Panc1 (cell line): ENCODE results near the gene SCLY. TPM values are rescaled to one million over a fixed set of nuclear protein-coding genes. Genes with fewer than 3 reads are reported as not detected.

Experiments used
- ATAC-seq: fragments of 200-7000 bp; cut with Tn5 transposase; 2 replicates; pipeline ENCODE4 v1.9.1; 2020; ENCODE audit warnings: mild to moderate bottlenecking, moderate library complexity
- BruUV-seq: library from RNA; stranded (reverse); fragments of 400-500 nt; replicated peaks from 2 replicates; lab custom pipeline; 2021; lab: Mats Ljungman, UMichigan
- CTCF ChIA-PET: fragments of 300-600 bp; sonication (Branson Sonifier 250); formaldehyde crosslinking; loops from one replicate; lab custom pipeline; 2022; ENCODE audit warnings: antibody characterized with exemption; lab: Charles Lee
- POLR2A ChIA-PET: fragments of 300-600 bp; sonication (Branson Sonifier 250); formaldehyde crosslinking; loops from one replicate; lab custom pipeline; 2022; ENCODE audit warnings: antibody characterized with exemption; lab: Charles Lee
- DNase-seq: peaks from one replicate; pipeline ENCODE4 v3.0.0-alpha.2; 2010; ENCODE audit warnings: low read depth, low spot score
- H3K27ac ChIP-seq: 2 replicates; pipeline ENCODE4 v1.5.1; 2011; ENCODE audit warnings: mild to moderate bottlenecking, low read length, inconsistent platforms
- H3K27me3 ChIP-seq: fragments of 200-500 bp; sonication (Bioruptor generic); 2 replicates; pipeline ENCODE4 v1.6.0; 2014; ENCODE audit warnings: low read length, inconsistent platforms; ENCODE audit not compliant: control insufficient read depth, insufficient read depth
- H3K36me3 ChIP-seq: fragments of 200-500 bp; sonication (Bioruptor generic); 2 replicates; pipeline ENCODE4 v1.5.1; 2014; ENCODE audit warnings: inconsistent platforms, mild to moderate bottlenecking, low read length, moderate library complexity; ENCODE audit not compliant: control insufficient read depth, insufficient read depth
- H3K4me1 ChIP-seq: 2 replicates; pipeline ENCODE4 v1.5.1; 2011; ENCODE audit warnings: inconsistent platforms, mild to moderate bottlenecking, low read length, moderate library complexity; ENCODE audit not compliant: control insufficient read depth, insufficient read depth
- H3K4me3 ChIP-seq, 2 experiments: 2 replicates each; pipeline ENCODE4 v1.5.1; 2011 to 2012; ENCODE audit warnings: low read depth in 2 of 2, low read length in 2 of 2, mild to moderate bottlenecking in 2 of 2, inconsistent platforms in 1 of 2, moderate library complexity in 1 of 2
- H3K9me3 ChIP-seq: fragments of 200-500 bp; sonication (Bioruptor generic); 2 replicates; pipeline ENCODE4 v1.5.1; 2014; ENCODE audit warnings: low read depth, mild to moderate bottlenecking, inconsistent platforms, low read length, moderate library complexity; ENCODE audit not compliant: control insufficient read depth, insufficient read depth
- POLR2AphosphoS5 ChIP-seq: IDR thresholded peaks from 2 replicates; pipeline ENCODE4 v1.6.1; 2012; ENCODE audit warnings: mild to moderate bottlenecking, low read depth, low read length, moderate library complexity
- SIN3A ChIP-seq: IDR thresholded peaks from 2 replicates; pipeline ENCODE4 v1.6.1; 2012; ENCODE audit warnings: low read depth, mild to moderate bottlenecking, low read length, moderate library complexity, borderline replicate concordance; ENCODE audit not compliant: insufficient read depth
- in situ Hi-C: cut with HindIII; loops from 2 replicates; pipeline ENCODE4 v1.10.0; 2016; ENCODE audit warnings: low sequenced_read_pairs, low pct_unique_long_range_greater_than_20kb
- intact Hi-C: fragments of 100-400 bp; cut with micrococcal nuclease; formaldehyde crosslinking; loops from one replicate; pipeline ENCODE4 v1.10.0; 2022; ENCODE audit not compliant: unreplicated experiment
- total RNA-seq: library from RNA; stranded (reverse); gene quantifications from one replicate; pipeline ENCODE4 v1.2.1, GENCODE V29; 2021; ENCODE audit not compliant: unreplicated experiment
- TF ChIP-seq, protein P1 (sequence below), 2 experiments: IDR thresholded peaks; 2 replicates each; pipeline ENCODE4 v1.6.1; 2011 to 2012; ENCODE audit warnings: low read depth in 2 of 2, control low read depth in 1 of 2, low read length in 1 of 2, mild to moderate bottlenecking in 1 of 2, moderate library complexity in 1 of 2; ENCODE audit not compliant: insufficient read depth in 1 of 2
- TF ChIP-seq, protein P2 (sequence below): fragments of 450-650 bp; IDR thresholded peaks from 2 replicates; pipeline ENCODE4 v1.5.1; 2017; ENCODE audit warnings: mild to moderate bottlenecking

SCLY gene
- total RNA-seq, 1 experiment from 2014 or later = 31.4 TPM

DNA sequence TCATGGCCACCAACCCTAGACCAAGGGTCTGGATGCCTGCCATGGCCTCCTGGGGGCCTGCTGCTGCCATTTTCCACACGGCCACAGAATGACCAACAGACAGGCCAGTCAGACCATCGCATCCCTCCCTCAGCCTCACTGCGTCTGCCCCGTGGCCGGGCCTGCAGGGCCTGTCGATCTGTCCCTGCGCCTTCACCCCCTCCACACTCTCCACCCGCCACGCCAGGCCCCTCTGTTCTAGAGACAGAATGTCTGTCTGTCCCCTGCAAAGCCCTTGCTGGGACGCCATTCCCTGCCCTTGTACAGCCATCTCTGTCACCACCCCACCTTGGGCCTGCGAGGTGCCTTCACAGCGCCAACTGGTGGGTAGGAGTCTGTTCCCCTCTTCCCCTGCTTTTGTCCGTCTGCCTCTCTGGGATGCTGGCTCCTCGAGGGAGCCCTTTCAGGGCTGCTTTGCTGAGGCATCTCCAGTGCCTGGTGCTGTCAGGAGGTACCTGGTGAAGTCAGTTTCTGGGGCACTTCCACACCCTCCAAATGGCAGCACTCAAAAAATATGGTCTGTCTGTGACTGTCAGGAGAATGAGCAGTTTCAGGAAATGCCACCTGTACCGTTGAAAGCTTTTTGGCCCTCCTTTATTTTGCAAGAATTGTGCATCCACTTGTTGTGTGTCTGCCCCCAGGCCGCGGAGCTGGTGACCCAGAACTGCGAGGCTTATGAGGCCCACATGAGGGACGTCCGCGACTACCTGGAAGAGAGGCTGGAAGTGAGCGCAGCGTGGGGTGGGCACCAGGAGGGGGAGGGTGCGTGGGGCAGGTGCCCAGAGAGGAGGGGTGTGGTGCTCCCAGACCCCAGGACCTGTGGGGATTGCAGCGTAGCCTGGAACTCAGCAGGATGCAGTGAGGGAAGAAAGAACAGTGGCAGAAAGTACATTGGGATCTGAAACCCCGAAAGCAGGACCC is 32.7 kb downstream of the SCLY start:
- POLR2A ChIA-PET = no interaction called here

DNA sequence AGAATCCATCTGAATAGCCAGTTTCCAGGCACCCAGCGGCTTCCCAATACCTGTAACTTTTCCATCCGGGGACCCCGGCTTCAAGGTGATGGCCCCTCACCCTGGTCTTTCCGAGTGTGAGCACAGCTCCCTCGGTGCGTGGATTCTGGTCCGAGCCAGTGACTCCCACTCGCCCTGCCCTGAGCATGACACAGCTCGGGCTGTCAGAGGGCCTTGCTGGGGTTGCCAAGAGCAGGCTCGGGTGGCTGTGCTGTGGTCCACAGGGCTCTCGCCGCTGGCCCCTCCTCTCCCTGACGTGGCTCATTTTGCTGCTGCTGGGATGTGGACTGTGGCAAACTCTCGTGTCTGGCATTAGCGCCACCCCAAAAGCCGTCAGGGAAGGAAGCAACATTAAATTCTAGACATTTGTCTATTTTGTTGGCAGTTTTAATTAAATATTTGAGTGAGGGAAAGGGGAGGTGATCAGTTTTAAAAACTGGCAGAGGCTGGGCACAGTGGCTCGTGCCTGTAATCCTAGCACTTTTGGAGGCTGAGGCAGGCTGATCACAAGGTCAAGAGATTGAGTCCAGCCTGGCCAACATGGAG is 33.7 kb downstream of the SCLY start:
- H3K4me3 ChIP-seq = no peak overlapping the region
- no peaks in the 10 kb centered on the region for H3K36me3 ChIP-seq
- intact Hi-C loops (no loop called here), in situ Hi-C loops (no loop called here)
- no peaks in the 10 kb centered on the region for H3K9me3 ChIP-seq
- CTCF ChIA-PET = no interaction called here
- no peak for DNase-seq
- no peaks in the 10 kb centered on the region for H3K27me3 ChIP-seq
- BruUV-seq = no TSS peak
- H3K4me1 ChIP-seq = peaks cover 7% of the 10 kb centered on the region; the same call in 1 of the 2 replicates
- POLR2A ChIA-PET = interaction anchor here (0.6 kb wide), 1 partner anchor 105 kb away, joined by 10 read pairs; no protein-coding TSS in a partner anchor
- no peak overlapping the region for H3K27ac ChIP-seq
- no peak for TF ChIP-seq SIN3A
- TF ChIP-seq, protein P1, sequence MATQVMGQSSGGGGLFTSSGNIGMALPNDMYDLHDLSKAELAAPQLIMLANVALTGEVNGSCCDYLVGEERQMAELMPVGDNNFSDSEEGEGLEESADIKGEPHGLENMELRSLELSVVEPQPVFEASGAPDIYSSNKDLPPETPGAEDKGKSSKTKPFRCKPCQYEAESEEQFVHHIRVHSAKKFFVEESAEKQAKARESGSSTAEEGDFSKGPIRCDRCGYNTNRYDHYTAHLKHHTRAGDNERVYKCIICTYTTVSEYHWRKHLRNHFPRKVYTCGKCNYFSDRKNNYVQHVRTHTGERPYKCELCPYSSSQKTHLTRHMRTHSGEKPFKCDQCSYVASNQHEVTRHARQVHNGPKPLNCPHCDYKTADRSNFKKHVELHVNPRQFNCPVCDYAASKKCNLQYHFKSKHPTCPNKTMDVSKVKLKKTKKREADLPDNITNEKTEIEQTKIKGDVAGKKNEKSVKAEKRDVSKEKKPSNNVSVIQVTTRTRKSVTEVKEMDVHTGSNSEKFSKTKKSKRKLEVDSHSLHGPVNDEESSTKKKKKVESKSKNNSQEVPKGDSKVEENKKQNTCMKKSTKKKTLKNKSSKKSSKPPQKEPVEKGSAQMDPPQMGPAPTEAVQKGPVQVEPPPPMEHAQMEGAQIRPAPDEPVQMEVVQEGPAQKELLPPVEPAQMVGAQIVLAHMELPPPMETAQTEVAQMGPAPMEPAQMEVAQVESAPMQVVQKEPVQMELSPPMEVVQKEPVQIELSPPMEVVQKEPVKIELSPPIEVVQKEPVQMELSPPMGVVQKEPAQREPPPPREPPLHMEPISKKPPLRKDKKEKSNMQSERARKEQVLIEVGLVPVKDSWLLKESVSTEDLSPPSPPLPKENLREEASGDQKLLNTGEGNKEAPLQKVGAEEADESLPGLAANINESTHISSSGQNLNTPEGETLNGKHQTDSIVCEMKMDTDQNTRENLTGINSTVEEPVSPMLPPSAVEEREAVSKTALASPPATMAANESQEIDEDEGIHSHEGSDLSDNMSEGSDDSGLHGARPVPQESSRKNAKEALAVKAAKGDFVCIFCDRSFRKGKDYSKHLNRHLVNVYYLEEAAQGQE (IDR thresholded peaks at IDR 0.05; ENCODE audit: insufficient read depth in 1 of 2, low read depth in 2 of 2, low read length in 1 of 2) = no peak
- TF ChIP-seq, protein P2, sequence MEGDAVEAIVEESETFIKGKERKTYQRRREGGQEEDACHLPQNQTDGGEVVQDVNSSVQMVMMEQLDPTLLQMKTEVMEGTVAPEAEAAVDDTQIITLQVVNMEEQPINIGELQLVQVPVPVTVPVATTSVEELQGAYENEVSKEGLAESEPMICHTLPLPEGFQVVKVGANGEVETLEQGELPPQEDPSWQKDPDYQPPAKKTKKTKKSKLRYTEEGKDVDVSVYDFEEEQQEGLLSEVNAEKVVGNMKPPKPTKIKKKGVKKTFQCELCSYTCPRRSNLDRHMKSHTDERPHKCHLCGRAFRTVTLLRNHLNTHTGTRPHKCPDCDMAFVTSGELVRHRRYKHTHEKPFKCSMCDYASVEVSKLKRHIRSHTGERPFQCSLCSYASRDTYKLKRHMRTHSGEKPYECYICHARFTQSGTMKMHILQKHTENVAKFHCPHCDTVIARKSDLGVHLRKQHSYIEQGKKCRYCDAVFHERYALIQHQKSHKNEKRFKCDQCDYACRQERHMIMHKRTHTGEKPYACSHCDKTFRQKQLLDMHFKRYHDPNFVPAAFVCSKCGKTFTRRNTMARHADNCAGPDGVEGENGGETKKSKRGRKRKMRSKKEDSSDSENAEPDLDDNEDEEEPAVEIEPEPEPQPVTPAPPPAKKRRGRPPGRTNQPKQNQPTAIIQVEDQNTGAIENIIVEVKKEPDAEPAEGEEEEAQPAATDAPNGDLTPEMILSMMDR = no peak
- ATAC-seq = no peak

More for the DNA sequence above, 32.7 kb downstream of the SCLY start:
- Histone ChIP-seq H3K4me3 (no peak overlapping the region), H3K27me3 (no peaks in the 10 kb centered on the region), H3K27ac (no peak overlapping the region), H3K36me3 (no peaks in the 10 kb centered on the region), H3K9me3 (no peaks in the 10 kb centered on the region), H3K4me1 (peaks cover 2% of the 10 kb centered on the region; the same call in 1 of the 2 replicates)
- DNase-seq = no peak
- CTCF ChIA-PET = no interaction called here
- in situ Hi-C loops (no loop called here), intact Hi-C loops (no loop called here)
- no TSS peak for BruUV-seq
- no peak for ATAC-seq
- TF ChIP-seq POLR2AphosphoS5 = no peak

DNA sequence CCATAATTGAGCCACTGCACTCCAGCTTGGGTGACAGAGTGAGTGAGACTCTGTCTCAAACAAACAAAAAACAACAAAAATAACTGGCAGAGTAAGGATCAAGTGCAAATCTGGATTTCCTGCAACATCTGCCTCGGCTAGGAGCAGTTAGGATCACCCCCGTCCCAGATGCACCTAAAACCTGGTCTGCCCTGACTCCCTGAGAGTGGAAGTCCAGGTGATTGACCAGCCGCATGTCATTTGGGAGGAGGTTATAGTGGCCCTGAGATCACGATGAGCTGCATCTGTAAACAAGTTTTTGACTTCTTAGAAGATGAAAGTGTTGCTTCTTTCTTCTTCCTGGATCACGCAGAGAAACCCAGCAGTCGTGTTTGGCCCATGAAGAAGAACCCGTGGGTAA is 34.3 kb downstream of the SCLY start:
- Histone ChIP-seq H3K9me3 (no peaks in the 10 kb centered on the region), H3K36me3 (no peaks in the 10 kb centered on the region), H3K4me3 (no peak overlapping the region), H3K4me1 (peaks cover 7% of the 10 kb centered on the region; the same call in 1 of the 2 replicates), H3K27ac (no peak overlapping the region), H3K27me3 (no peaks in the 10 kb centered on the region)
- ChIA-PET CTCF (no interaction called here), POLR2A (no interaction called here)
- TF ChIP-seq, protein P2 = no peak
- ATAC-seq (no peak), DNase-seq (no peak)
- BruUV-seq = no TSS peak
- intact Hi-C loops (no loop called here), in situ Hi-C loops (no loop called here)
